ENCODE measurements around the gene ENO2. TPM values are rescaled to one million over a fixed set of nuclear protein-coding genes. Genes with fewer than 3 reads are reported as not detected.

Gene ENO2
- total RNA-seq, 4 donors from 2014 or later: 4.6 to 11.7 (median 8.8) TPM

DNA sequence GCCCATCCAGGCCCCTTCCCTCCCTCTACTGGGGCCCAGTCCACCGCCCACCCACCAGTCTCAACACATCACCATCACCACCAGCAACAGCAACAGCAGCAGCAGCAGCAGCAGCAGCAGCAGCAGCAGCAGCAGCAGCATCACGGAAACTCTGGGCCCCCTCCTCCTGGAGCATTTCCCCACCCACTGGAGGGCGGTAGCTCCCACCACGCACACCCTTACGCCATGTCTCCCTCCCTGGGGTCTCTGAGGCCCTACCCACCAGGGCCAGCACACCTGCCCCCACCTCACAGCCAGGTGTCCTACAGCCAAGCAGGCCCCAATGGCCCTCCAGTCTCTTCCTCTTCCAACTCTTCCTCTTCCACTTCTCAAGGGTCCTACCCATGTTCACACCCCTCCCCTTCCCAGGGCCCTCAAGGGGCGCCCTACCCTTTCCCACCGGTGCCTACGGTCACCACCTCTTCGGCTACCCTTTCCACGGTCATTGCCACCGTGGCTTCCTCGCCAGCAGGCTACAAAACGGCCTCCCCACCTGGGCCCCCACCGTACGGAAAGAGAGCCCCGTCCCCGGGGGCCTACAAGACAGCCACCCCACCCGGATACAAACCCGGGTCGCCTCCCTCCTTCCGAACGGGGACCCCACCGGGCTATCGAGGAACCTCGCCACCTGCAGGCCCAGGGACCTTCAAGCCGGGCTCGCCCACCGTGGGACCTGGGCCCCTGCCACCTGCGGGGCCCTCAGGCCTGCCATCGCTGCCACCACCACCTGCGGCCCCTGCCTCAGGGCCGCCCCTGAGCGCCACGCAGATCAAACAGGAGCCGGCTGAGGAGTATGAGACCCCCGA, 22.5 kb downstream of the ENO2 start:
- DNase-seq: no peak
- H3K36me3 ChIP-seq: peaks cover 0 to 41% (median 0%) of the 10 kb centered on the region in 3 donors
- H3K9me3 ChIP-seq: no peaks in the 10 kb centered on the region
- H3K27ac ChIP-seq: peak overlapping the region; percentile 90 to 99 (median 96)
- H3K27me3 ChIP-seq: no peaks in the 10 kb centered on the region
- peaks cover 4 to 39% (median 12%) of the 10 kb centered on the region in 4 donors for H3K4me1 ChIP-seq
- TF ChIP-seq, protein P1, sequence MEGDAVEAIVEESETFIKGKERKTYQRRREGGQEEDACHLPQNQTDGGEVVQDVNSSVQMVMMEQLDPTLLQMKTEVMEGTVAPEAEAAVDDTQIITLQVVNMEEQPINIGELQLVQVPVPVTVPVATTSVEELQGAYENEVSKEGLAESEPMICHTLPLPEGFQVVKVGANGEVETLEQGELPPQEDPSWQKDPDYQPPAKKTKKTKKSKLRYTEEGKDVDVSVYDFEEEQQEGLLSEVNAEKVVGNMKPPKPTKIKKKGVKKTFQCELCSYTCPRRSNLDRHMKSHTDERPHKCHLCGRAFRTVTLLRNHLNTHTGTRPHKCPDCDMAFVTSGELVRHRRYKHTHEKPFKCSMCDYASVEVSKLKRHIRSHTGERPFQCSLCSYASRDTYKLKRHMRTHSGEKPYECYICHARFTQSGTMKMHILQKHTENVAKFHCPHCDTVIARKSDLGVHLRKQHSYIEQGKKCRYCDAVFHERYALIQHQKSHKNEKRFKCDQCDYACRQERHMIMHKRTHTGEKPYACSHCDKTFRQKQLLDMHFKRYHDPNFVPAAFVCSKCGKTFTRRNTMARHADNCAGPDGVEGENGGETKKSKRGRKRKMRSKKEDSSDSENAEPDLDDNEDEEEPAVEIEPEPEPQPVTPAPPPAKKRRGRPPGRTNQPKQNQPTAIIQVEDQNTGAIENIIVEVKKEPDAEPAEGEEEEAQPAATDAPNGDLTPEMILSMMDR (IDR thresholded peaks at IDR 0.05): no peak
- no peak for TF ChIP-seq POLR2A (IDR thresholded peaks at IDR 0.05)
- H3K4me3 ChIP-seq: peak overlapping the region; percentile 63 to 86 (median 70)

DNA sequence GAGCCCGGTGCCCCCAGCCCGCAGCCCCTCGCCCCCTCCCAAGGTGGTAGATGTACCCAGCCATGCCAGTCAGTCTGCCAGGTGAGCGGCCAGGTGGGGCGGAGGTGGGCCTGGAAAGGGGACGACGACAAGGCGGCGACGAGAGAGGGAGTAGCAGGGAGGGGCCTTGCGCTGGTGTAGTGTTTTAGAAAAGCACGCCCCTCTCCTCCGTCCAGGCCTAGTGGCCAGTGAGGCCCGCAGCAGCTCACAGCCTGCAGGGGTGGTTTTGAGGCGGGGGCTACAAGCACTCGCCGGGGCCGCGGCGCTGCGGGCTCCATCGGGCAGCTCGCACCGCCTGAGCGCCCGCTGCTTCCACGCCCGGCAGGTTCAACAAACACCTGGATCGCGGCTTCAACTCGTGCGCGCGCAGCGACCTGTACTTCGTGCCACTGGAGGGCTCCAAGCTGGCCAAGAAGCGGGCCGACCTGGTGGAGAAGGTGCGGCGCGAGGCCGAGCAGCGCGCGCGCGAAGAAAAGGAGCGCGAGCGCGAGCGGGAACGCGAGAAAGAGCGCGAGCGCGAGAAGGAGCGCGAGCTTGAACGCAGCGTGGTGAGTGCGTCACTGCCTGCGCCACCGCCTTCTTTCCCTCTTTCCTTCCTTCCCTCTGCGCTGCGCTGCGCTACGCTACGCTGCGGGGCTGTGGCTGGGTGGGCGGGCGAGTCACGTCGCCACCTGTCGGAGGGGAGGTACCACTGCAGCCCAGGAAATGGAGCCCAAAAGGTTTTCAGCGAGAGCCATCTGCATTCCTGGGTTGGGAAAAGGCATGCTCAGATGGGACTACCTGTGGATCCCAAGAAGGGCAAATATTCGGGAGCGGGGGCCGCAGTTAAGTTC, 23.3 kb downstream of the ENO2 start:
- peaks cover 4 to 34% (median 12%) of the 10 kb centered on the region in 4 donors for H3K4me1 ChIP-seq
- H3K9me3 ChIP-seq: no peaks in the 10 kb centered on the region
- H3K4me3 ChIP-seq: peak overlapping the region; percentile 63 to 86 (median 70)
- H3K36me3 ChIP-seq: peaks cover 0 to 41% (median 0%) of the 10 kb centered on the region in 3 donors
- TF ChIP-seq, protein P1 (IDR thresholded peaks at IDR 0.05): peak; percentile 95 to 99 (median 98)
- TF ChIP-seq POLR2A (IDR thresholded peaks at IDR 0.05): peak; percentile 77 to 84
- peak; percentile 87 to 97 (median 94) for DNase-seq
- no peaks in the 10 kb centered on the region for H3K27me3 ChIP-seq
- peak overlapping the region; percentile 90 to 99 (median 96) for H3K27ac ChIP-seq

DNA sequence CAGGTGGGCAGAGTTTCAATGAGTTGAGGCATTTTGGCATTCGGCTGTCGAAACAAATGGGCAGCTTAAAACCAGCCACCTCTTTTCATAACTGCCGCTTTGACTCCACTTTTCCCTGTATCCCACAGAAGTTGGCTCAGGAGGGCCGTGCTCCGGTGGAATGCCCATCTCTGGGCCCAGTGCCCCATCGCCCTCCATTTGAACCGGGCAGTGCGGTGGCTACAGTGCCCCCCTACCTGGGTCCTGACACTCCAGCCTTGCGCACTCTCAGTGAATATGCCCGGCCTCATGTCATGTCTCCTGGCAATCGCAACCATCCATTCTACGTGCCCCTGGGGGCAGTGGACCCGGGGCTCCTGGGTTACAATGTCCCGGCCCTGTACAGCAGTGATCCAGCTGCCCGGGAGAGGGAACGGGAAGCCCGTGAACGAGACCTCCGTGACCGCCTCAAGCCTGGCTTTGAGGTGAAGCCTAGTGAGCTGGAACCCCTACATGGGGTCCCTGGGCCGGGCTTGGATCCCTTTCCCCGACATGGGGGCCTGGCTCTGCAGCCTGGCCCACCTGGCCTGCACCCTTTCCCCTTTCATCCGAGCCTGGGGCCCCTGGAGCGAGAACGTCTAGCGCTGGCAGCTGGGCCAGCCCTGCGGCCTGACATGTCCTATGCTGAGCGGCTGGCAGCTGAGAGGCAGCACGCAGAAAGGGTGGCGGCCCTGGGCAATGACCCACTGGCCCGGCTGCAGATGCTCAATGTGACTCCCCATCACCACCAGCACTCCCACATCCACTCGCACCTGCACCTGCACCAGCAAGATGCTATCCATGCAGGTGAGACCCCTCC, 24.2 kb downstream of the ENO2 start:
- DNase-seq: peak in 1 of 3 donors; percentile 55
- peaks cover 0 to 39% (median 0%) of the 10 kb centered on the region in 3 donors for H3K36me3 ChIP-seq
- H3K4me1 ChIP-seq: peaks cover 4 to 39% (median 12%) of the 10 kb centered on the region in 4 donors
- peak overlapping the region in 3 of 4 donors; percentile 90 to 99 (median 95) for H3K27ac ChIP-seq
- no peaks in the 10 kb centered on the region for H3K27me3 ChIP-seq
- H3K4me3 ChIP-seq: peak overlapping the region in 3 of 4 donors; percentile 63 to 74 (median 67)
- no peaks in the 10 kb centered on the region for H3K9me3 ChIP-seq
- no peak for TF ChIP-seq POLR2A (IDR thresholded peaks at IDR 0.05)
- TF ChIP-seq, protein P1 (IDR thresholded peaks at IDR 0.05): no peak

DNA sequence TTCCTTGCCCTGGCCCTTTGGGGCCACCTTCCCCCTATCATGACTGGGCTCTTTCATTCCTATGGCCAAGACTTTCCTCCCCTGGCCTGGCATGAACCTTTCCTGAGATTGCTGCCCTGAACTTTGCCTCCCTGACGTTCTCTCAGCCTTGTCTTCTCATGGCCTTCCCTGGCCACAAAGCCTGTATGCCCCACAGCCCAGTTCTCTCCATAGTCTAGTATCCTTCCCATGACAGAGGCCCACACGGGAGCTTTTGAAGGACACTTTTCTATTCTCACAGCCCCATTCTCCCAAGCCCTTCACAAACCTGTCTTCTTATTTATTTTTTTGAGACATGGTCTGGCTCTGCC, 24.8 kb downstream of the ENO2 start:
- H3K4me1 ChIP-seq: peaks cover 4 to 35% (median 12%) of the 10 kb centered on the region in 4 donors
- H3K4me3 ChIP-seq: no peak overlapping the region
- H3K27me3 ChIP-seq: no peaks in the 10 kb centered on the region
- no peak for DNase-seq
- TF ChIP-seq POLR2A (IDR thresholded peaks at IDR 0.05): no peak
- TF ChIP-seq, protein P1 (IDR thresholded peaks at IDR 0.05): no peak
- H3K27ac ChIP-seq: peak overlapping the region in 2 of 4 donors; percentile 90 to 95
- H3K9me3 ChIP-seq: no peaks in the 10 kb centered on the region
- peaks cover 0 to 33% (median 0%) of the 10 kb centered on the region in 3 donors for H3K36me3 ChIP-seq

DNA sequence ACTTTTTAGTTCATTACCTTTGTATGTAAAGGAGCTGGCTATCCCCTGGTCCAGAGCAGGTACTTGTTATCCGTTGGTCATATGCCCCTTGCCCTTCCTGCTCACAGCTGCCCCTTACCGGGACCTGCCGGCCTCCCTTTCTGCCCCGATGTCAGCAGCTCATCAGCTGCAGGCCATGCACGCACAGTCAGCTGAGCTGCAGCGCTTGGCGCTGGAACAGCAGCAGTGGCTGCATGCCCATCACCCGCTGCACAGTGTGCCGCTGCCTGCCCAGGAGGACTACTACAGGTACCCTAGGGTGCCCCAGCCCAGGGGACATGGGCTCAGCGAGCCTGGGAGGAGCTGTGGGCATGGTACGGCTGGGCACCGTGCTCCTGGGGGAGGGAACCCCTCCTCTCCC, 26.9 kb downstream of the ENO2 start:
- H3K27ac ChIP-seq: no peak overlapping the region
- H3K36me3 ChIP-seq: peaks cover 0 to 13% (median 0%) of the 10 kb centered on the region in 3 donors
- DNase-seq: peak in 1 of 3 donors; percentile 48
- no peaks in the 10 kb centered on the region for H3K9me3 ChIP-seq
- H3K4me1 ChIP-seq: peaks cover 13 to 44% (median 27%) of the 10 kb centered on the region in 4 donors
- no peak overlapping the region for H3K4me3 ChIP-seq
- no peak for TF ChIP-seq POLR2A (IDR thresholded peaks at IDR 0.05)
- TF ChIP-seq, protein P1 (IDR thresholded peaks at IDR 0.05): no peak
- no peaks in the 10 kb centered on the region for H3K27me3 ChIP-seq
